HG03103 (cell line): ENCODE data around the gene BANK1.

Experiments
- ATAC-seq: cut with Tn5 transposase; IDR thresholded peaks from one replicate; pipeline ENCODE4 v1.9.1; 2021; ENCODE audit warnings: low read depth; ENCODE audit not compliant: unreplicated experiment

The BANK1 gene

GRCh38 chr4:101954351-101954750 lies 163.8 kb downstream of the BANK1 start:
- ATAC-seq = no peak

- no peak for ATAC-seq
Observed at GRCh38 chr4:101954975-101955678, 164.6 kb downstream of the BANK1 start.

GRCh38 chr4:101956068-101956825 lies 165.7 kb downstream of the BANK1 start:
- ATAC-seq = no peak

GRCh38 chr4:101958547-101958946 lies 168.0 kb downstream of the BANK1 start:
- no peak for ATAC-seq

- no peak for ATAC-seq
Observed at GRCh38 chr4:101960431-101960830, 169.9 kb downstream of the BANK1 start.

GRCh38 chr4:101961144-101961543 lies 170.6 kb downstream of the BANK1 start:
- no peak for ATAC-seq

GRCh38 chr4:101967697-101968346 lies 177.3 kb downstream of the BANK1 start:
- ATAC-seq = no peak

- ATAC-seq = no peak
Observed at GRCh38 chr4:101968364-101968763, 177.8 kb downstream of the BANK1 start.

- ATAC-seq = no peak
Observed at GRCh38 chr4:101969965-101970364, 179.4 kb downstream of the BANK1 start.

GRCh38 chr4:101970547-101971155 lies 180.1 kb downstream of the BANK1 start:
- ATAC-seq = no peak

GRCh38 chr4:101972791-101973190 lies 182.3 kb downstream of the BANK1 start:
- ATAC-seq = no peak

- ATAC-seq = no peak
Observed at GRCh38 chr4:101973361-101973760, 182.8 kb downstream of the BANK1 start.

- no peak for ATAC-seq
Observed at GRCh38 chr4:101977076-101977475, 186.5 kb downstream of the BANK1 start.

- ATAC-seq = no peak
Observed at GRCh38 chr4:101981756-101982155, 191.2 kb downstream of the BANK1 start.

GRCh38 chr4:101983835-101984234 lies 193.3 kb downstream of the BANK1 start:
- ATAC-seq = no peak

GRCh38 chr4:101987623-101988243 lies 197.2 kb downstream of the BANK1 start:
- ATAC-seq = peak; percentile 68

GRCh38 chr4:101989551-101989950 lies 199.0 kb downstream of the BANK1 start:
- no peak for ATAC-seq

GRCh38 chr4:101992446-101992845 lies 201.9 kb downstream of the BANK1 start:
- ATAC-seq = no peak

- no peak for ATAC-seq
Observed at GRCh38 chr4:101993002-101993841, 202.7 kb downstream of the BANK1 start.
